Measurements from ENCODE around the gene TMEM245. TPM values are rescaled to one million over a fixed set of nuclear protein-coding genes. Genes with fewer than 3 reads are reported as not detected.

The TMEM245 gene
- total RNA-seq, 1 experiment from 2014 or later: 59.8 TPM

DNA sequence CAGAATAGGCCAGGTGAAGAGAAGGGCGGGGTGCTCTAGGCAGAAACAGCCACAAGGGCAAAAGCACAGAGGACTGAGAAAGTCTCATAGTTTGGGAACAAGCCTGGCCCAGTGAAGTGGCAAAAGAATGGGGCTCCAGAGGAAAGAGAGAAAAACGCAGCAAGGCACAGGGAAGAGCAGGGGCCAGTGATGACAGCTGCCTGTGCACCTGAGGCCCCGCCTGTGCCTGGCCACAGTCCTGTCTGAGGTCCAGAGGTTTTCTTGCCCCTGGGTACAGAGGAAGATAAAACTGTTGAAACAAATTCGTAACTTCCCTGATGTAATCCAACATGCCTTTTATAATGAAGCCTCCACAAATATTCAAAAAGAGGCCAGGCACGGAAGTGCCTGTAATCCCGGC, 25.3 kb upstream of the TMEM245 start:
- no peak for TF ChIP-seq EZH2 (IDR thresholded peaks at IDR 0.05; ENCODE audit: borderline replicate concordance, low read depth, low read length, poor library complexity, severe bottlenecking)
- TF ChIP-seq, protein P1, sequence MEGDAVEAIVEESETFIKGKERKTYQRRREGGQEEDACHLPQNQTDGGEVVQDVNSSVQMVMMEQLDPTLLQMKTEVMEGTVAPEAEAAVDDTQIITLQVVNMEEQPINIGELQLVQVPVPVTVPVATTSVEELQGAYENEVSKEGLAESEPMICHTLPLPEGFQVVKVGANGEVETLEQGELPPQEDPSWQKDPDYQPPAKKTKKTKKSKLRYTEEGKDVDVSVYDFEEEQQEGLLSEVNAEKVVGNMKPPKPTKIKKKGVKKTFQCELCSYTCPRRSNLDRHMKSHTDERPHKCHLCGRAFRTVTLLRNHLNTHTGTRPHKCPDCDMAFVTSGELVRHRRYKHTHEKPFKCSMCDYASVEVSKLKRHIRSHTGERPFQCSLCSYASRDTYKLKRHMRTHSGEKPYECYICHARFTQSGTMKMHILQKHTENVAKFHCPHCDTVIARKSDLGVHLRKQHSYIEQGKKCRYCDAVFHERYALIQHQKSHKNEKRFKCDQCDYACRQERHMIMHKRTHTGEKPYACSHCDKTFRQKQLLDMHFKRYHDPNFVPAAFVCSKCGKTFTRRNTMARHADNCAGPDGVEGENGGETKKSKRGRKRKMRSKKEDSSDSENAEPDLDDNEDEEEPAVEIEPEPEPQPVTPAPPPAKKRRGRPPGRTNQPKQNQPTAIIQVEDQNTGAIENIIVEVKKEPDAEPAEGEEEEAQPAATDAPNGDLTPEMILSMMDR (conservative IDR thresholded peaks at IDR 0.05; ENCODE audit: low read depth, low read length): no peak
- no peaks in the 10 kb centered on the region for H3K4me1 ChIP-seq (ENCODE audit: insufficient read depth, low read length, poor library complexity, severe bottlenecking)
- H3K36me3 ChIP-seq (ENCODE audit: insufficient read depth, low read length, poor library complexity, severe bottlenecking): no peaks in the 10 kb centered on the region
- DNase-seq (ENCODE audit: low spot score): no peak
- no peak overlapping the region for H3K27ac ChIP-seq (ENCODE audit: low read depth, low read length, poor library complexity, severe bottlenecking)
- no peaks in the 10 kb centered on the region for H3K27me3 ChIP-seq (replicated peaks; ENCODE audit: insufficient read depth, low read depth, low read length, poor library complexity)
- BruUV-seq (replicated peaks): no TSS peak
- CTCF ChIA-PET: no interaction called here
- intact Hi-C loops (cut with micrococcal nuclease; ENCODE audit: unreplicated experiment): no loop called here
- no peaks in the 10 kb centered on the region for H3K9me3 ChIP-seq (ENCODE audit: low read depth, low read length, poor library complexity, severe bottlenecking)
- H3K4me3 ChIP-seq (ENCODE audit: low read depth, low read length, poor library complexity, severe bottlenecking): no peak overlapping the region
- POLR2A ChIA-PET (ENCODE audit: low non-redundant PET): no interaction called here

DNA sequence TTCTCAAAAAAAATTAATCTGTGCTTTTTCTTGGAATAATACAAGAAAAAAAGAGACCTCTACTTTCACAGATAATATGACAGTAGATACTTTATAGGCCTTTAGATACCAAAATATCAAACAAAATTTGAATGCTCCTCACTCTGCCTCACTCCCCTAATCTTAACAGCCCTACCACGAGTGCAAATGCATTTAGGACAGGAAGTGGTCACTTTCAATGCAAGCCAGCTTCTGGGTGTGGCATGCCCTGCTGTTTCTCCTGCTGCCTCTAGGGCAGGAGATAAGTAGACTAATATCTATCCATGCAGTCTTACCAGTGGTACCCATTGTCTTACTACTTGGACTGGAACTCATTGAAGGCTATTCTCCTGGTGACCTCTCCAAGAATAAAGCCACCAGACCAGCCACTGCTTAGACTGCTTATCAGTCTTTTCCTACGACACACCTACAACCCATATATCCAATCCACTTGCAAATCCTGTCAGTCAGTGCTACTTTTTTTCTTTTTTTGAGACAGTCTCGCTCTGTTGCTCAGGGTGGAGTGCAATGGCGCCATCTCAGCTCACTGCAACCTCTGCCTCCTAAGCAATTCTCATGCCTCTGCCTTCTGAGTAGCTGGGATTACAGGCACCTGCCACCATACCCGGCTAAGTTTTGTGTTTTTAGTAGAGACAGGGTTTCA, 24.3 kb upstream of the TMEM245 start:
- intact Hi-C loops (cut with micrococcal nuclease; ENCODE audit: unreplicated experiment): no loop called here
- no peaks in the 10 kb centered on the region for H3K9me3 ChIP-seq (ENCODE audit: low read depth, low read length, poor library complexity, severe bottlenecking)
- no peak overlapping the region for H3K27ac ChIP-seq (ENCODE audit: low read depth, low read length, poor library complexity, severe bottlenecking)
- TF ChIP-seq, protein P1 (conservative IDR thresholded peaks at IDR 0.05; ENCODE audit: low read depth, low read length): peak; percentile 28; the same call in 1 of the 2 replicates
- no peak for TF ChIP-seq EZH2 (IDR thresholded peaks at IDR 0.05; ENCODE audit: borderline replicate concordance, low read depth, low read length, poor library complexity, severe bottlenecking)
- POLR2A ChIA-PET (ENCODE audit: low non-redundant PET): no interaction called here
- no peaks in the 10 kb centered on the region for H3K27me3 ChIP-seq (replicated peaks; ENCODE audit: insufficient read depth, low read depth, low read length, poor library complexity)
- CTCF ChIA-PET: no interaction called here
- DNase-seq (ENCODE audit: low spot score): peak; percentile 51
- no peaks in the 10 kb centered on the region for H3K4me1 ChIP-seq (ENCODE audit: insufficient read depth, low read length, poor library complexity, severe bottlenecking)
- BruUV-seq (replicated peaks): no TSS peak
- H3K4me3 ChIP-seq (ENCODE audit: low read depth, low read length, poor library complexity, severe bottlenecking): no peak overlapping the region
- no peaks in the 10 kb centered on the region for H3K36me3 ChIP-seq (ENCODE audit: insufficient read depth, low read length, poor library complexity, severe bottlenecking)

DNA sequence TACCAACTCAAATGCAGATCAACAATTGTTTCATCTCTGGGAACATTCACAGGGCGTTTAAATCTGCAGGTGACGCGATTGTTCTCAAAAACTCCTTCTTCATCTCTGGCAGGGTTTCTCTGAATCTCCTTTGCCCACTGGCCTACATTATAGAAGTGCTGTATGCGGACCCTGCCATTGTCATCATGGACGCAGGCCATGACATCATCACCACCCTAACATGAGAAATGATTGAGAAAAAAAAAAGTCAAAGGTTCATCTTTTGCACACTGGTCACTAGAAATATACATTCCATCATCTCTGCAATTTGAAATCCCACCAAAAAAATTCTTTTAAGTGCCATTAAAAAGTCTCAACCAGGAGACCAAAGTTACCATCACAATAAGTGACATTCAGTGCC, 21.6 kb upstream of the TMEM245 start:
- Histone ChIP-seq H3K27ac (ENCODE audit: low read depth, low read length, poor library complexity, severe bottlenecking) (no peak overlapping the region), H3K4me3 (ENCODE audit: low read depth, low read length, poor library complexity, severe bottlenecking) (no peak overlapping the region), H3K27me3 (replicated peaks; ENCODE audit: insufficient read depth, low read depth, low read length, poor library complexity) (peaks cover 5% of the 10 kb centered on the region), H3K4me1 (ENCODE audit: insufficient read depth, low read length, poor library complexity, severe bottlenecking) (no peaks in the 10 kb centered on the region), H3K9me3 (ENCODE audit: low read depth, low read length, poor library complexity, severe bottlenecking) (no peaks in the 10 kb centered on the region), H3K36me3 (ENCODE audit: insufficient read depth, low read length, poor library complexity, severe bottlenecking) (no peaks in the 10 kb centered on the region)
- intact Hi-C loops (cut with micrococcal nuclease; ENCODE audit: unreplicated experiment): no loop called here
- DNase-seq (ENCODE audit: low spot score): no peak
- ChIA-PET CTCF (no interaction called here), POLR2A (ENCODE audit: low non-redundant PET) (no interaction called here)
- BruUV-seq (replicated peaks): no TSS peak
- TF ChIP-seq EZH2 (IDR thresholded peaks at IDR 0.05; ENCODE audit: borderline replicate concordance, low read depth, low read length, poor library complexity, severe bottlenecking): no peak
- TF ChIP-seq, protein P1 (conservative IDR thresholded peaks at IDR 0.05; ENCODE audit: low read depth, low read length): no peak
